Ishikawa (cell line): ENCODE measurements around the gene SNTA1.

Experiments used
- FOXM1 ChIP-seq: IDR thresholded peaks from 2 replicates; pipeline ENCODE4 v1.6.1; 2012; ENCODE audit warnings: low read depth, borderline replicate concordance
- MAX ChIP-seq: IDR thresholded peaks from 2 replicates; pipeline ENCODE4 v1.6.1; 2012
- REST ChIP-seq: IDR thresholded peaks from 2 replicates; pipeline ENCODE4 v1.6.1; 2012; ENCODE audit warnings: low read depth, mild to moderate bottlenecking
- TAF1 ChIP-seq: IDR thresholded peaks from 2 replicates; pipeline ENCODE4 v1.6.1; 2012; ENCODE audit warnings: low read depth, mild to moderate bottlenecking
- ZBTB7A ChIP-seq: IDR thresholded peaks from 2 replicates; pipeline ENCODE4 v1.6.1; 2012; ENCODE audit warnings: low read depth

GRCh38 chr20:33470866-33471265 is 27.3 kb upstream of the SNTA1 start:
- TF ChIP-seq MAX (no peak), ZBTB7A (no peak), TAF1 (no peak), FOXM1 (no peak), REST (no peak)
